H1 (cell line): ENCODE measurements around the gene UHMK1. TPM values are rescaled to one million over a fixed set of nuclear protein-coding genes. Genes with fewer than 3 reads are reported as not detected.

Source experiments
- CTCF ChIA-PET: fragments of 300-600 bp; sonication (Branson Sonifier 250); formaldehyde crosslinking; loops from one replicate; lab custom pipeline; 2021; ENCODE audit not compliant: partially characterized antibody; lab: Charles Lee
- POLR2A ChIA-PET: fragments of 300-600 bp; sonication (Branson Sonifier 250); formaldehyde crosslinking; loops from one replicate; lab custom pipeline; 2021; ENCODE audit warnings: inconsistent platforms; ENCODE audit not compliant: partially characterized antibody; lab: Charles Lee
- DNase-seq, 2 experiments: peaks; one replicate each; pipeline versions ENCODE4 v3.0.0 to v3.0.0-alpha.2; 2010 to 2022; ENCODE audit warnings: low spot score in 2 of 2, low read depth in 1 of 2, mixed read lengths in 1 of 2
- FAIRE-seq: peaks from 2 replicates; lab custom pipeline; 2011; peaks lifted over from hg19 to GRCh38; lab: Jason Lieb, UNC
- H2AFZ ChIP-seq: 2 replicates; pipeline ENCODE4 v1.8.1; 2012; ENCODE audit warnings: low read length, inconsistent platforms
- H2AK5ac ChIP-seq: 2 replicates; pipeline ENCODE4 v1.6.1; 2013; ENCODE audit warnings: low read depth, low read length
- H2BK120ac ChIP-seq: replicated peaks from 2 replicates; pipeline ENCODE3; 2013; ENCODE audit warnings: low read depth, low read length, inconsistent platforms
- H2BK12ac ChIP-seq: 2 replicates; pipeline ENCODE4 v1.6.1; 2013; ENCODE audit warnings: low read depth, low read length
- H2BK15ac ChIP-seq: 2 replicates; pipeline ENCODE4 v1.6.1; 2013; ENCODE audit warnings: low read length
- H2BK20ac ChIP-seq: 2 replicates; pipeline ENCODE4 v1.6.1; 2013; ENCODE audit warnings: low read length
- H2BK5ac ChIP-seq: 2 replicates; pipeline ENCODE4 v1.6.1; 2013; ENCODE audit warnings: low read depth, low read length
- H3K14ac ChIP-seq: 2 replicates; pipeline ENCODE4 v1.6.1; 2013; ENCODE audit warnings: inconsistent platforms; ENCODE audit not compliant: insufficient read length
- H3K18ac ChIP-seq: 2 replicates; pipeline ENCODE4 v1.6.1; 2013; ENCODE audit warnings: low read length; ENCODE audit errors: extremely low read depth
- H3K23ac ChIP-seq: 2 replicates; pipeline ENCODE4 v1.6.1; 2013; ENCODE audit warnings: inconsistent platforms; ENCODE audit not compliant: insufficient read length
- H3K23me2 ChIP-seq: 2 replicates; pipeline ENCODE4 v1.6.1; 2013; ENCODE audit warnings: low read depth, low read length
- H3K27ac ChIP-seq: 2 replicates; pipeline ENCODE4 v1.6.1; 2011; ENCODE audit warnings: low read depth, low read length, inconsistent platforms
- H3K27me3 ChIP-seq, 4 experiments: replicated peaks in 1 of 4; 1 replicate in 1 of 4; 2 replicates in 3 of 4; pipeline versions ENCODE4 v1.6.1 to v1.8.1; 2011 to 2013; ENCODE audit warnings: low read length in 3 of 4, mild to moderate bottlenecking in 3 of 4, inconsistent platforms in 2 of 4, mixed read lengths in 2 of 4, moderate library complexity in 1 of 4; ENCODE audit not compliant: control insufficient read depth in 3 of 4, insufficient read depth in 3 of 4; ENCODE audit errors: extremely low read depth in 1 of 4
- H3K36me3 ChIP-seq, 4 experiments: 2 replicates each; pipeline versions ENCODE4 v1.6.1 to v1.8.1; 2011 to 2013; ENCODE audit warnings: mild to moderate bottlenecking in 4 of 4, low read length in 3 of 4, moderate library complexity in 2 of 4, control low read depth in 1 of 4, inconsistent platforms in 1 of 4; ENCODE audit not compliant: insufficient read depth in 4 of 4, control insufficient read depth in 2 of 4
- H3K4ac ChIP-seq: replicated peaks from 2 replicates; pipeline ENCODE3; 2013; ENCODE audit warnings: low read length, low read depth, mixed read lengths, inconsistent platforms; ENCODE audit not compliant: insufficient read length
- H3K4me1 ChIP-seq, 4 experiments: replicated peaks in 1 of 4; 1 replicate in 1 of 4; 2 replicates in 3 of 4; pipeline versions ENCODE4 v1.6.1 to v1.8.1; 2011 to 2013; ENCODE audit warnings: low read length in 3 of 4, inconsistent platforms in 2 of 4, mixed read lengths in 1 of 4; ENCODE audit not compliant: insufficient read depth in 4 of 4, control insufficient read depth in 3 of 4
- H3K4me2 ChIP-seq, 2 experiments: 2 replicates each; pipeline versions ENCODE4 v1.6.1 to v1.8.1; 2011 to 2013; ENCODE audit warnings: low read depth in 2 of 2, low read length in 2 of 2, control low read depth in 1 of 2, inconsistent platforms in 1 of 2, mild to moderate bottlenecking in 1 of 2; ENCODE audit not compliant: insufficient read depth in 1 of 2
- H3K4me3 ChIP-seq, 4 experiments: fragments of 200-600, 300-600 bp in 1 of 4; sonication (generic), shearing (Covaris generic), sonication (Bioruptor Twin) in 1 of 4; 2 replicates each; pipeline versions ENCODE4 v1.5.1 to v1.8.1; 2011 to 2016; ENCODE audit warnings: low read length in 4 of 4, low read depth in 3 of 4, control low read depth in 2 of 4, inconsistent platforms in 2 of 4, mild to moderate bottlenecking in 2 of 4, mixed read lengths in 1 of 4, moderate library complexity in 1 of 4; ENCODE audit not compliant: insufficient read depth in 2 of 4; ENCODE audit errors: extremely low read depth in 1 of 4
- H3K56ac ChIP-seq: replicated peaks from 2 replicates; pipeline ENCODE3; 2013; ENCODE audit warnings: low read depth, mild to moderate bottlenecking, mixed read lengths, low read length, inconsistent platforms; ENCODE audit not compliant: insufficient read length
- H3K79me1 ChIP-seq: 2 replicates; pipeline ENCODE4 v1.6.1; 2013; ENCODE audit warnings: low read depth, low read length, control low read depth
- H3K79me2 ChIP-seq, 2 experiments: 2 replicates each; pipeline versions ENCODE4 v1.6.1 to v1.8.1; 2012 to 2013; ENCODE audit warnings: low read length in 2 of 2, mild to moderate bottlenecking in 2 of 2, inconsistent platforms in 1 of 2; ENCODE audit not compliant: insufficient read depth in 2 of 2, control insufficient read depth in 1 of 2
- H3K9ac ChIP-seq, 4 experiments: replicated peaks in 1 of 4; 1 replicate in 1 of 4; 2 replicates in 3 of 4; pipeline versions ENCODE4 v1.6.1 to v1.8.1; 2011 to 2013; ENCODE audit warnings: low read depth in 3 of 4, low read length in 3 of 4, control low read depth in 2 of 4, mild to moderate bottlenecking in 2 of 4, moderate library complexity in 2 of 4, inconsistent platforms in 1 of 4; ENCODE audit errors: extremely low read depth in 1 of 4
- H3K9me3 ChIP-seq, 2 experiments: 2 replicates each; pipeline versions ENCODE4 v1.6.1 to v1.8.1; 2012 to 2013; ENCODE audit warnings: mild to moderate bottlenecking in 2 of 2, moderate library complexity in 2 of 2, control low read depth in 1 of 2, inconsistent platforms in 1 of 2, low read depth in 1 of 2, low read length in 1 of 2, mixed read lengths in 1 of 2; ENCODE audit not compliant: insufficient read depth in 2 of 2
- H4K20me1 ChIP-seq, 2 experiments: replicated peaks in 1 of 2; 2 replicates each; pipeline versions ENCODE3 to v1.8.1; 2011 to 2013; ENCODE audit warnings: inconsistent platforms in 2 of 2, low read length in 2 of 2, mild to moderate bottlenecking in 1 of 2; ENCODE audit not compliant: insufficient read depth in 2 of 2, control insufficient read depth in 1 of 2
- H4K5ac ChIP-seq: 2 replicates; pipeline ENCODE4 v1.6.1; 2013; ENCODE audit warnings: low read length, low read depth, mixed read lengths, inconsistent platforms; ENCODE audit not compliant: insufficient read length
- H4K8ac ChIP-seq: 2 replicates; pipeline ENCODE4 v1.8.0; 2013; ENCODE audit warnings: mild to moderate bottlenecking, moderate library complexity, low read length, inconsistent platforms; ENCODE audit not compliant: insufficient read depth; ENCODE audit errors: extremely low read depth
- H4K91ac ChIP-seq: replicated peaks from 2 replicates; pipeline ENCODE3; 2013; ENCODE audit warnings: low read length, mixed read lengths, inconsistent platforms; ENCODE audit not compliant: insufficient read length
- CBX5 ChIP-seq: fragments of 300-800, 300-1000 bp; sonication (generic); IDR thresholded peaks from 2 replicates; pipeline ENCODE4 v1.7.1; 2016; ENCODE audit warnings: antibody characterized with exemption, low read length, low read depth
- SP2 ChIP-seq: IDR thresholded peaks from 2 replicates; pipeline ENCODE4 v1.6.1; 2012; ENCODE audit warnings: mild to moderate bottlenecking, low read length, inconsistent platforms
- TAF1 ChIP-seq: IDR thresholded peaks from 2 replicates; pipeline ENCODE4 v1.6.1; 2011; ENCODE audit warnings: mild to moderate bottlenecking, low read depth, low read length
- WGBS, 2 experiments: shearing (Covaris generic) in 1 of 2; methylation state at CpG; one replicate each; pipeline versions ENCODE4 v1.1.6 to v1.1.7; 2013 to 2015; ENCODE audit warnings: low lambda C conversion rate in 2 of 2, mixed read lengths in 2 of 2, inconsistent platforms in 1 of 2, low coverage in 1 of 2, missing lambda C conversion rate in 1 of 2; ENCODE audit not compliant: insufficient replicate concordance in 2 of 2, insufficient coverage in 1 of 2, insufficient read length in 1 of 2; ENCODE audit errors: extremely low coverage in 1 of 2, missing lambda C conversion rate in 1 of 2; 5-methylcytosine and 5-hydroxymethylcytosine counted together
- polyA plus RNA-seq, 7 experiments: library from polyadenylated mRNA; depleted of rRNA in 3 of 7; stranded (reverse) in 5 of 7; unstranded in 2 of 7; fragments of >200 nt in 5 of 7; fragments of 200-250 nt in 2 of 7; gene quantifications; 1 replicate in 5 of 7; 2 replicates in 1 of 7; 4 replicates in 1 of 7; pipeline versions ENCODE4 v1.2.1 to v1.2.3, GENCODE V29; 2011 to 2013; ENCODE audit warnings: missing spikeins in 2 of 7, mixed read lengths in 2 of 7
- total RNA-seq: library from RNA; stranded (reverse); fragmentation: NEBNext Ultra II Directional; extraction: Animal tissue kit (Norgen Biotek cat#: 25700); gene quantifications from 2 replicates; pipeline ENCODE4 v1.2.1, GENCODE V29; 2021

The UHMK1 gene
- total and polyA plus RNA-seq, 2 of the 8 experiments (the other 6 are each of a cell fraction or from before 2014, with no cell fraction given), result 4.6 to 16.1 TPM

DNA sequence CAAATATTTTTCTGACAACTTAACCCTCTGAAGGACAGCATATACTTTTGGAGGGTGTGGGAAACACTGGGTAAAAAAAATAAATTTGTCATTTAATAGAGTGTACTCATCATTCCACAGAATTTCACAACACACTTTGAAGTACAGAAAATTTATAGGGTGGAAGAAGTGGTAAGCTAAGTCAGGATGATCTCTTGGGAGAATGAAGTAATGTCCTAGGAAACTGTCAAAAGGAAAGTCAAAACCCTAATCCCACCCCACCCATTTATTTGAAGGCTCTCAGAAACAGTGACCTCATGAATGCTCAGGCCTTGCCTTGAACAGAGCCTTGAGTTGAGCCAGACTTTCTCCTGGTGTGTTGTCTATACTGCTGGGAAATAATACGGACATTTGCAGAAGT, 56.6 kb downstream of the UHMK1 start:
- Histone ChIP-seq H3K79me1 (no peaks in the 10 kb centered on the region), H2AK5ac (no peak overlapping the region), H4K8ac (no peak overlapping the region), H2BK15ac (no peak overlapping the region), H3K56ac (no peak overlapping the region), H4K91ac (no peak overlapping the region), H3K27me3 (no peaks in the 10 kb centered on the region), H3K4ac (no peak overlapping the region), H3K27ac (no peak overlapping the region), H3K14ac (no peak overlapping the region), H3K23me2 (no peaks in the 10 kb centered on the region), H3K23ac (no peak overlapping the region), H3K9ac (no peak overlapping the region), H3K4me2 (no peak overlapping the region), H2BK12ac (no peak overlapping the region), H2AFZ (0 out of 2 replicates have a peak overlapping the region, but pooled peaks have one; percentile 39), H3K4me1 (no peaks in the 10 kb centered on the region), H4K5ac (no peak overlapping the region), H3K79me2 (no peaks in the 10 kb centered on the region), H3K4me3 (no peak overlapping the region), H2BK5ac (no peak overlapping the region), H3K9me3 (no peaks in the 10 kb centered on the region), H2BK20ac (no peak overlapping the region), H4K20me1 (no peaks in the 10 kb centered on the region), H3K36me3 (no peaks in the 10 kb centered on the region), H2BK120ac (no peak overlapping the region), H3K18ac (no peak overlapping the region)
- WGBS, 2 experiments, result 75% methylated on average over 1 of the region's 1 CpG; no CpG with 5 or more reads in 1 of the 2 experiments
- TF ChIP-seq TAF1 (no peak), CBX5 (no peak), SP2 (no peak)
- ChIA-PET POLR2A (no interaction called here), CTCF (interaction anchor here (0.7 to 0.8 kb wide), 2 partner anchors 9 to 813 kb away, joined by 3 read pairs; no protein-coding TSS in a partner anchor)
- FAIRE-seq (no peak), DNase-seq (no peak)
